Stimulated activated CD4-positive, alpha-beta T cell treated with anti-CD3 and anti-CD28 coated beads, Interleukin-12 subunit alpha, Interleukin-12 subunit beta, amount 100 ng/mL, for 24 hours (primary cell): ENCODE data around the gene RAB39A.
"Not testable (repeated sequence)": the region's sequence is repeated elsewhere in the genome, so short reads cannot be mapped to it uniquely, and the experiment has no call there.

Experiments
- DNase-seq, 2 experiments: peaks; one replicate each; pipeline ENCODE4 v3.0.0-alpha.2; 2020; ENCODE audit warnings: low read depth in 2 of 2

The RAB39A gene, protein sequence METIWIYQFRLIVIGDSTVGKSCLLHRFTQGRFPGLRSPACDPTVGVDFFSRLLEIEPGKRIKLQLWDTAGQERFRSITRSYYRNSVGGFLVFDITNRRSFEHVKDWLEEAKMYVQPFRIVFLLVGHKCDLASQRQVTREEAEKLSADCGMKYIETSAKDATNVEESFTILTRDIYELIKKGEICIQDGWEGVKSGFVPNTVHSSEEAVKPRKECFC

GRCh38 chr11:107928046-107928766 is at the start of gene RAB39A:
RAB39A (plus strand) TSS chr11:107928448; CDS start chr11:107928569, 121 bp downstream.
- peak; percentile 27 to 67 for DNase-seq

- DNase-seq = not testable (repeated sequence)
These were observed 46.8 kb upstream of the RAB39A start for GRCh38 chr11:107881471-107881870.

DNA sequence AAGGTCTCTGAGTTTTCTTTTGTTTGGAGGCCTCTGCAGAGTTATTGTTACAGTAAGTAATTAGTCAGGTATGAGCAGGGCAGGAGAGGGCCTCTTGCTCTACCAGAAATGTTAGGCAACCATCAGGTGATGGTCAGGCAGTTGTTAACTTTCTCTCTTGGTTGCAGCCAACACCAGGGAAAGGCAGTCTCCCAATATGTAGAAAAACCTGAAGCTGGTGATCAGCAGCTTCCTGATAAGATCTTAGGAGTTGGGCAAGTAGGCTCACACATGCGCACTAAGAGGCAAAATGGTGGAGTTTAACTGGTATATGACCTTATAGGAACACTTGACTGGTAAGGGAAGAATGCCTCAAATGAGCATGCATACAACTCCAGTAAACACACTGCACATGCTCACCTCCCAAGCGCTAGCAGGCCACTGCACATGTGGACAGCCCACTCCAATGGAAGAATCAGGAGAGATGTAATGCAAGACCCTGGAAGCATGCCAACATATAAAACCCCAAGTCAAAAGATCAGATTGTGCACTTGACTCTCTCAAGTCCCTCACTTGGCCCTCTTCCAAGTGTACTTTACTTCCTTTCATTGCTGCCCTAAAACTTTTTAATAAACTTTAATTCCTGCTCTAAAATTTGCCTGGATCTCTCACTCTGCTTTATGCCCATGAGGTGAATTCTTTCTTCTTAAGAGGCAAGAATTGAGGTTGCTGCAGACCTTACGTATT is 46.0 kb upstream of the RAB39A start:
- no peak for DNase-seq

- DNase-seq = no peak
These were observed 30.0 kb upstream of the RAB39A start for GRCh38 chr11:107898270-107898669.

- no peak for DNase-seq
These were observed 20.0 kb upstream of the RAB39A start for GRCh38 chr11:107908211-107908610.

DNA sequence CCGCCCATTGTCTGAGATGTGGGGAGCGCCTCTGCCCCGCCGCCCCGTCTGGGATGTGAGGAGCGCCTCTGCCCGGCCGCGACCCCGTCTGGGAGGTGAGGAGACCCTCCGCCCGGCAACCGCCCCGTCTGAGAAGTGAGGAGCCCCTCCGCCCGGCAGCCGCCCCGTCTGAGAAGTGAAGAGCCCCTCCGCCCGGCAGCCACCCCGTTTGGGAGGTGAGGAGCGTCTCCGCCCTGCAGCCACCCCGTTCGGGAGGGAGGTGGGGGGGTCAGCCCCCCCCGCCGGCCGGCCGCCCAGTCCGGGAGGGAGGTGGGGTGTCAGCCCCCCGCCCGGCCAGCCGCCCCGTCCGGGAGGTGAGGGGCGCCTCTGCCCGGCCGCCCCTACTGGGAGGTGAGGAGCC is 15.8 kb upstream of the RAB39A start:
- DNase-seq = not testable (repeated sequence)

GRCh38 chr11:107915229-107915628 is 13.0 kb upstream of the RAB39A start:
- no peak for DNase-seq

- DNase-seq = peak in 1 of 2 experiments; percentile 15
These were observed 11.5 kb upstream of the RAB39A start for GRCh38 chr11:107916671-107917241.

- no peak for DNase-seq
These were observed 6.3 kb upstream of the RAB39A start for GRCh38 chr11:107921997-107922396.

DNA sequence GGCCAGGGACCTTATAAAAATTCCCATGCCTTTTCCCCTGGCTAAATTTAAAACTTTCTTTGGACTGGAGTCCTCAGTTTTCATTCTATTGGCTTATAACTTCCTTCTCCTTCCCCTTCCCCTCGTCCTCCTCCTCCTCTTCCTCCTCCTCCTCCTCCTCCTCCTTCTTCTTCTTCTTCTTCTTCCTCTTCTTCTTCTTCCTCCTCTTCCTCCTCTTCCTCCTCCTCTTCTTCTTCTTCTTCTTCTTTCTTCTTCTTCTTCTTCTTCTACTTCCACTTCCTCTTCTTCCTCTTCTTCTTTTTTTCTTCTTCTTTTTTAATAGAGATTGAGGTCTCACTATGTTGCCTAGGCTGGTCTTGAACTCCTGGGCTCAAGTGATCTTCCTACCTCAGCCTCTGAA is 4.7 kb upstream of the RAB39A start:
- not testable (repeated sequence) for DNase-seq

DNA sequence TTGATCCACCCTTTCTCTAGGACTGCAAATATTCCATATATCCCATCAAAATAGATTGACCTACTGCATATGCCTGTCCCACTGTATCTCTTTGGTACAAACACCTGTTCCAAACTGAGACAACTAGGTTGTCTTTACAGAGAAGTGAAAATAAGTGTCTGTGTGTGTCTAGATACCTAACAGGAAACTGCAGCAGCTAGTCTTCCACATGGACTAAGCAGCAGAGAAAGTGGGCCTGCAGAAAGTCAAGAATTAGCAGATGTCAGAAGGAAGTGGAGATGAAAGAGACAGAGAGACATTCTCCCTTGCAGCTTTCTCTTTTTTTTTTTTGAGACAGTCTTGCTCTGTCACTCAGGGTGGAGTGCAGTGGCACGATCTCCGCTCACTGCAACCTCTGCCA is 3.9 kb upstream of the RAB39A start:
- no peak for DNase-seq

DNA sequence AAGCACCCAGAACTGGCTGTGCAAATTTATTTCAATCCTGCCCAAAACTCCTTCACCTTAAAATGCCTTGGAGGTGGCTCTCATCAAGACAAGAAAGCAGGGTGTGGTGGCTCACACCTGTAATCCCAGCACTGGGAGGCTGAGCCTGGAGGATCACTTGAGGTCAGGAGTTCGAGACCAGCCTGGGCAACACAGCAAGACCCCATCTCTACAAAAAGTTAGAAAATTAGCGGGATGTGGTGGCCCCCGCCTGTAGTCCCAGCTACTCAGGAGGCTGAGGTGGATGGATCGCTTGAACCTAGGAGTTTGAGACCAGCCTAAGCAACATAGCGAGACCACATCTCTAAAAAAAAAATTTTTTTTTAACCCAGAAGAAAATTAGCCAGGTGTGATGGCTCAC is 689 bp upstream of the RAB39A start:
- DNase-seq = no peak

DNA sequence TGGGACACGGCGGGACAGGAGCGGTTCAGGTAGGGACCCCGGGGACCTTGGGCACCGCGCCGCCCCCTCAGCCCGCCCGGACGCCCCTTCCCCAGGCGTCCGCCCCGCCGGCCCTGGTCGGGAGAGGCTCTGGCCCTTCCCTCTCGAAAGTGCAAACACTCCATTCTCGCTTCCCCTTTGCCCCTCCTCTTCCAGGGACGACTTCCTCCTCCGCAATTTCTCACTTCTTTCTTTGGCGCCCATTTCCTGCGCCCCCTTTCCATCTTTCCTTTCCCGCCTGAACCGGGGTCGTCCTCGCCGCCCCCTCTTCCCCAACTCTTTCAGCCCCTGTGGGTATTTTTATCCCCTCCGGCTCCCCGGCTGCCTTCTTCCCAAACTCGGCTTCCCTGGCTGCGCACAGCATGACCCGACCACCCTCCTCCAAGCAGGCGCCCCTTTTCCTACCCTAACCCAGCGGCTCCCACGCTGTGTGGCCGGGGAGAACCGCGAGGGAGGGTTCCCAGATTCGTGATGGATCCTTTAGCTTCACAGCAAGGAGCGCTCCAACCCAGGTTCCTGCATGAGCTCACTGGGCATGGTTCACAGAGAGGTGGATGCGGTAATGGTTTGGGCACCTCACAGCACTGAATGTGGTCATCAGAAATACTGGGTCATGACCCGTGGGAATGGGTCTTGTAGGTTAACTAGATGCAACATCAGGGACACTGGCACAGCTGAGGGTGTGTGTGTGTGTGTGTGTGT is 689 bp downstream of the RAB39A start:
- DNase-seq = no peak

DNA sequence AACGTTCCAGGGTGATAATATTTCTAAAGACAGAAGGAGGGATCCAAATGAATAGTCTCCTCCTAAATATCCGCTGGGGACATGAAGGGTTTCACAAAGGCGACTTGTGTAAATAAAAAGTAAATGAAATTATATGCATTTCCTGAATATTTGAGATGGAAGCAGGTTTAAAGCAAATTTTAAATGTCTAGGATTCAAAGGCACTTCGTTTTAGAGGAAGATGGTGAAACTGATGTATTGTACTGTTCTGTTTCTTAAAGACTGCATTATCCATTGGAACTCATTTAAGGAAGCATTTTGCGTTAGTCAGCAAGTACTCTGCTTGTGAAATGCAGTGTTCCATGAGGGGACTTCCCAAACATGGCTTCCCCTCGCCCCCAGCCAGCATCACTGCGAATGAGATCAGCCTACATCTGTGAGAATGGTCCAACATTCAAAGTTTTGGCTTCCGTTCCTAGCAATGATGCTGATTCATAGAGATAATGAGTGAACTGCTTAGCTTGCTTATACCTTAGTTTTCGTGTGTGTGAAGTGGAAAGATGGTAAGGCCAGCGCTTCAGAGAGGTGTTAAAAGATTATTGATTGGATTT is 1.5 kb downstream of the RAB39A start:
- no peak for DNase-seq

DNA sequence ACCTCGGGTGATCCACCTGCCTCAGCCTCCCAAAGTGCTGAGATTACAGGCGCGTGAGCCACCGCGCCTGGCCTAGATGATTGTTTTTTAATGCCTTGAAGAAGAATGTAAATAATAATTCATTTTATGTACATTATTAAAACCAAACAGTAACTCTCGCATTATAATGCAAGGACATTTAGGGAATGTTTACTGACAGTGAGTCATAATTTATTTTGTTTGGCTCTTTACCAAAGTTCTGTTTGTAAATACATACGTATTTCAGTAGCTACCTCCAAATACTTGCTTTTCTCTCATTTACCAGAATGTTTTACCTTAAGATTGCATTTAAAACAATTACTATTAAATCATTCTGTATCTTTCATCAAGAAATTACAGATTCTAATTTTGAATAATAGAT is 3.0 kb downstream of the RAB39A start:
- DNase-seq = no peak

DNA sequence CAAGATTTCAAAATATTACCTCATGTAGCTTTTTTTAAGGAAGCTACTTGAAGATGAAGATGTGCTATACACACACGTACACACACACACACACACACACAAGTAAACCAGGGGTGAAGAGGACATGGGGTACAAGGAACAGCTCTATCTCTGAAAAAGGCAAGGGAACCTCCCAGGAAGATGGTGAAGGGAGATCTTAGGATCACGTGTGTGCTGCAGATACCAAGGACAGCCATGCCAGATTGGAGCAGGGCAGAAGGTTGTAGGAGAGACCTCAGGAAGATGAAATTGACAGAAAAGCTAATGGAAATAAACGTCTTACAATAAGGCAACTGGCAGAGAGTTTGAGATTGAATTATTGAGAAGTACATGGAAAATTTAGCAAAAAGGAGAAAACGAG is 19.7 kb downstream of the RAB39A start:
- DNase-seq = no peak

- not testable (repeated sequence) for DNase-seq
These were observed 20.1 kb downstream of the RAB39A start for GRCh38 chr11:107948328-107948727.

DNA sequence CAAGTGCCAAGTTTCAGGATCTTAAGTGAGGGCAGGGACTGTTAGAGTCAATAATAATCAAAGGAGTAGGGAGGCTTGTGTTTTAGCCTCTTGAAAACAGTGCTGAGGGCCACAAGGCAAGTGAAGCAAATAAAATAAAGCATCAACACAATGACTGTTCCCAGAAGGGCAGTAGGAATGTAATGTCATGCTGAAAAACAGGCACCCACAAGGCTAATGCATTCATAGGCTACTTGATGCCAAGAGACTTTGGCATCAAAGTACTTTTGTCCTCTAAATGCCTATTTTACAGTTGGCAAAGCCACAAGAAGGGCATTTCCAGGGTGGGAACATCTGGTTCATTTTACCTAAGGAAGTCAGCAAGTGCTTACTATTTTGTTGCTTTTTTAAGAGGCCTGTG is 22.9 kb downstream of the RAB39A start:
- no peak for DNase-seq

DNA sequence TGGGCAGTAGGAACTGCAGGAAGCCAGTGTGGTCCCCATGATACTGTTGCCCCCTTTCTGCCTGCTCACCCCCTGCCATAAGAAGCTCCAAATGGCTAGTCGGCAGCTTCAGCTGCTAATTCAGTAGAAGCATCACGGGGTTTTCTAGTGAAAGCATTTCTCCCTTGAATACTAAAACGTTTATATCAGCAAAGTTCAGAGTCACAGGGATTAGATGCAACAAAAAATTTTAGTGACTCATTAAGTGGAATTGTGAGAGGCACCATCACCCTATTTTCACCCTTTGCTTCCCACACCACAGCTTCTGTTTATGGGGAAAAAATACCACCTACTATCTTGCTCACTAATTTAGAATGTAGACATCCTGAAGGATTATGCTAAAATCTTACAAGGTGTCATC is 25.2 kb downstream of the RAB39A start:
- no peak for DNase-seq

DNA sequence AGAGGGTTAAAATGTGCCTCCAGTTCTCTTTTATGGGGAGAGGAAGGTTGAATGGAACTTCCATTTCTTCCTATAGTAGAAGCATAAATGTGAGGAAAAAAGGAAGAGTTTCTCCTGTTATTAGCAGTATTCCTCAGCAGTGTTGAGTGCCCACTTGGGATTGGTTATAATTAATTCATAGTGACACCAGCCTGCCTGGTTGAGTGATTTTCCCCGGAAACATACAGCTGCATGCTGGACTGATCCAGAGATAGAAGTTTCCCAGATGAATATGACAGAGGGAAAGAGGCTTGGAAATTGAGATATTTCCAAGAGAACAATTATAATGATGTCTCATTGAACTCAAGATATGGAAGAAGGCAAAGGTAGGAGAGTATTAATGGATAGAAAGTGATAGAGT is 28.3 kb downstream of the RAB39A start:
- DNase-seq = no peak

GRCh38 chr11:107957109-107957588 is 28.9 kb downstream of the RAB39A start:
- no peak for DNase-seq
